HUDEP-2 (cell line): ENCODE data around the gene PDE4DIP.
"Not testable (repeated sequence)": the region's sequence is repeated elsewhere in the genome, so short reads cannot be mapped to it uniquely, and the experiment has no call there.

Experiments
- DNase-seq, 76 experiments: peaks; one replicate each; lab custom pipeline; 2025; ENCODE audit not compliant: unreplicated experiment in 76 of 76; lab: John Stamatoyannopoulos, UW

Gene PDE4DIP

GRCh38 chr1:148844220-148844619 is at the start of gene PDE4DIP:
Gene PDE4DIP, plus strand, starts transcription at chr1:148844428. Its CDS starts 347 bp downstream, at chr1:148844775.
- not testable (repeated sequence) for DNase-seq

- not testable (repeated sequence) for DNase-seq
Measured at GRCh38 chr1:148808268-148808928, 35.8 kb upstream of the PDE4DIP start.

- DNase-seq = not testable (repeated sequence)
Measured at GRCh38 chr1:148808929-148809283, 35.3 kb upstream of the PDE4DIP start.

GRCh38 chr1:148822180-148822579 is 22.0 kb upstream of the PDE4DIP start:
- not testable (repeated sequence) for DNase-seq

GRCh38 chr1:148823822-148824221 is 20.4 kb upstream of the PDE4DIP start:
- DNase-seq = not testable (repeated sequence)

- not testable (repeated sequence) for DNase-seq
Measured at GRCh38 chr1:148825029-148825428, 19.2 kb upstream of the PDE4DIP start.

- DNase-seq = not testable (repeated sequence)
Measured at GRCh38 chr1:148828531-148828930, 15.7 kb upstream of the PDE4DIP start.

- DNase-seq = not testable (repeated sequence)
Measured at GRCh38 chr1:148828962-148829361, 15.3 kb upstream of the PDE4DIP start.

GRCh38 chr1:148829365-148829764 is 14.9 kb upstream of the PDE4DIP start:
- DNase-seq = not testable (repeated sequence)

- DNase-seq = not testable (repeated sequence)
Measured at GRCh38 chr1:148841262-148841661, 3.0 kb upstream of the PDE4DIP start.

GRCh38 chr1:148844651-148845050 is 423 bp downstream of the PDE4DIP start:
- not testable (repeated sequence) for DNase-seq

- DNase-seq = not testable (repeated sequence)
Measured at GRCh38 chr1:148845068-148845467, 840 bp downstream of the PDE4DIP start.

GRCh38 chr1:148850347-148850746 is 6.1 kb downstream of the PDE4DIP start:
- DNase-seq = not testable (repeated sequence)

- DNase-seq = not testable (repeated sequence)
Measured at GRCh38 chr1:148850840-148851239, 6.6 kb downstream of the PDE4DIP start.

GRCh38 chr1:148851684-148852083 is 7.5 kb downstream of the PDE4DIP start:
- not testable (repeated sequence) for DNase-seq

GRCh38 chr1:148853363-148853762 is 9.1 kb downstream of the PDE4DIP start:
- not testable (repeated sequence) for DNase-seq

GRCh38 chr1:148854063-148854462 is 9.8 kb downstream of the PDE4DIP start:
- not testable (repeated sequence) for DNase-seq

GRCh38 chr1:148855367-148855766 is 11.1 kb downstream of the PDE4DIP start:
- DNase-seq = not testable (repeated sequence)

GRCh38 chr1:148860049-148860448 is 15.8 kb downstream of the PDE4DIP start:
- not testable (repeated sequence) for DNase-seq

- not testable (repeated sequence) for DNase-seq
Measured at GRCh38 chr1:148860579-148861259, 16.5 kb downstream of the PDE4DIP start.

GRCh38 chr1:148862590-148862989 is 18.4 kb downstream of the PDE4DIP start:
- not testable (repeated sequence) for DNase-seq
